ENCODE measurements around the gene STK32B.

GRCh38 chr4:5020341-5020740, 30.9 kb upstream of the STK32B start:
- TF ChIP-seq CTCF (conservative IDR thresholded peaks at IDR 0.05; ENCODE audit: low read depth, low read length) (no peak), EZH2 (IDR thresholded peaks at IDR 0.05; ENCODE audit: borderline replicate concordance, low read depth, low read length, poor library complexity, severe bottlenecking) (no peak)

Measured in A673 (cell line).